ENCODE data around the gene CHD5.

CHD5 gene

DNA sequence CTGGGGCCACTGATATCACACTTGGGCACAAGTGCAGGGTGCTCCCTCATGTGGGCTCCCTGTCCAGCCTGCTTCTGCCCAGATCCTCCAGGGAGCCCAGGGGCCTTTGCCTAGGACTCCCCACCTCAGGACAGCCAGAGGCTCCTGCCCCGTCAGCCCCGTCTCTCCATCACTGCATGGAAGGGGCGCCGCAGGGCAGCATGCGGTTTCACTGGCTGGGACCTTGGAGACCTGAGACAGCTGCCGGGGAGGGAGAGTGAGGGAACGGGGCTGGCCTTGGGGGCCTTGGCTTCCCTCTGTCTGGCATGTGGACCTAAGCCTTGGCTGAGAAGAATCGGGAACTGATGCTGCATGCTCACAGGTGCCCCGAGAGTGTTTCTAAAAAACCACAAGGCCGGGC lies 87.9 kb downstream of the CHD5 start:
- H3K36me3 ChIP-seq (ENCODE audit: control insufficient read depth, insufficient read depth, low read length) = no peaks in the 10 kb centered on the region
- no peak overlapping the region for H3K9ac ChIP-seq (ENCODE audit: low read length)
- H3K27me3 ChIP-seq (ENCODE audit: control insufficient read depth, insufficient read depth, low read length) = no peaks in the 10 kb centered on the region
- H3K27ac ChIP-seq (ENCODE audit: low read depth, low read length) = no peak overlapping the region
- H3K4me1 ChIP-seq (ENCODE audit: control insufficient read depth, insufficient read depth, low read length) = no peaks in the 10 kb centered on the region
- H3K4me3 ChIP-seq (ENCODE audit: low read length) = no peak overlapping the region

- H3K27me3 ChIP-seq (ENCODE audit: control insufficient read depth, insufficient read depth, low read length) = no peaks in the 10 kb centered on the region
- no peak overlapping the region for H3K4me3 ChIP-seq (ENCODE audit: low read length)
- no peak overlapping the region for H3K9ac ChIP-seq (ENCODE audit: low read length)
- no peaks in the 10 kb centered on the region for H3K4me1 ChIP-seq (ENCODE audit: control insufficient read depth, insufficient read depth, low read length)
- H3K36me3 ChIP-seq (ENCODE audit: control insufficient read depth, insufficient read depth, low read length) = no peaks in the 10 kb centered on the region
- H3K27ac ChIP-seq (ENCODE audit: low read depth, low read length) = no peak overlapping the region
Measured at GRCh38 chr1:6091823-6092109, 88.4 kb downstream of the CHD5 start.

- no peak overlapping the region for H3K9ac ChIP-seq (ENCODE audit: low read length)
- no peak overlapping the region for H3K4me3 ChIP-seq (ENCODE audit: low read length)
- H3K36me3 ChIP-seq (ENCODE audit: control insufficient read depth, insufficient read depth, low read length) = no peaks in the 10 kb centered on the region
- no peaks in the 10 kb centered on the region for H3K4me1 ChIP-seq (ENCODE audit: control insufficient read depth, insufficient read depth, low read length)
- H3K27ac ChIP-seq (ENCODE audit: low read depth, low read length) = no peak overlapping the region
- H3K27me3 ChIP-seq (ENCODE audit: control insufficient read depth, insufficient read depth, low read length) = no peaks in the 10 kb centered on the region
Measured at GRCh38 chr1:6090996-6091822, 88.9 kb downstream of the CHD5 start.

DNA sequence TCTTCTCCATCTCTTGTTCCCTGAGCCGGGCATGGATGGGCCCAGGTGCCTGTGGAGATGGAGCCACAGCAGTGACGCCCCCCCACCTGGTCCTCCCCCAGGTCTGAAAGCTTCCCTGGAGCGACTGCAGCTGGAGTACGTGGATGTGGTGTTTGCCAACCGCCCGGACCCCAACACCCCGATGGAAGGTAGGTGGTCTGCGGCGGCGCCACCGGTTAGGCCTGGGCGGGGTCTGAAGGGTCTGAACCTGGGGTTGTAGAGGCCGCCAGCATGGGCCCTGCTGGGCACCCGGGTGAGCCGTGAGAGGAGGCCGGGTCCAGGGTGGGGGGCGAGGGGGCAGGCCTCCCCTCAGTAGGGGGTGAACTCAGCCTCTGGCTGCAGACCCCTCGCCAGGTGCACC lies 89.8 kb downstream of the CHD5 start:
- H3K27me3 ChIP-seq (ENCODE audit: control insufficient read depth, insufficient read depth, low read length) = no peaks in the 10 kb centered on the region
- H3K4me1 ChIP-seq (ENCODE audit: control insufficient read depth, insufficient read depth, low read length) = no peaks in the 10 kb centered on the region
- H3K4me3 ChIP-seq (ENCODE audit: low read length) = no peak overlapping the region
- no peak overlapping the region for H3K27ac ChIP-seq (ENCODE audit: low read depth, low read length)
- H3K36me3 ChIP-seq (ENCODE audit: control insufficient read depth, insufficient read depth, low read length) = no peaks in the 10 kb centered on the region
- H3K9ac ChIP-seq (ENCODE audit: low read length) = no peak overlapping the region

DNA sequence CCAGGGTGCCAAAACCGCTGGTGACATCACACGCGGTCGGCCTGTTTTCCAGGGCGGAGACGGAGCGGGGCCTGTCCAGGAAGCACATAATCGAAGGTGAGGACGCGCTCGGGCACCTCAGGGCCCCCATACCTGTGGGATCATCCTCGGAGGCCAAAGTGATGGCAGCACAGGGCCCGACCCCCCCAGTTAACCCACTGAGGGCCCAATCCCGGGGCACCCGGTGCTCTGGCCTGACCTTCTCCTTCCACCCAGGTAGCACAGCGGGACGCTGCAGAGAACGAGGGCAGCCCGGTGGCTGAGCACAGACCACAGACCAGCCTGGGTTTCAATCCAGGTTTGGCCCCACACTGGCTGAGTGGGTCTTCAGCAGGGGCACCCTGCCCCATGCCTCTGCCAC lies 91.2 kb downstream of the CHD5 start:
- Histone ChIP-seq H3K27ac (ENCODE audit: low read depth, low read length) (no peak overlapping the region), H3K4me1 (ENCODE audit: control insufficient read depth, insufficient read depth, low read length) (no peaks in the 10 kb centered on the region), H3K9ac (ENCODE audit: low read length) (no peak overlapping the region), H3K36me3 (ENCODE audit: control insufficient read depth, insufficient read depth, low read length) (no peaks in the 10 kb centered on the region), H3K27me3 (ENCODE audit: control insufficient read depth, insufficient read depth, low read length) (no peaks in the 10 kb centered on the region), H3K4me3 (ENCODE audit: low read length) (no peak overlapping the region)

DNA sequence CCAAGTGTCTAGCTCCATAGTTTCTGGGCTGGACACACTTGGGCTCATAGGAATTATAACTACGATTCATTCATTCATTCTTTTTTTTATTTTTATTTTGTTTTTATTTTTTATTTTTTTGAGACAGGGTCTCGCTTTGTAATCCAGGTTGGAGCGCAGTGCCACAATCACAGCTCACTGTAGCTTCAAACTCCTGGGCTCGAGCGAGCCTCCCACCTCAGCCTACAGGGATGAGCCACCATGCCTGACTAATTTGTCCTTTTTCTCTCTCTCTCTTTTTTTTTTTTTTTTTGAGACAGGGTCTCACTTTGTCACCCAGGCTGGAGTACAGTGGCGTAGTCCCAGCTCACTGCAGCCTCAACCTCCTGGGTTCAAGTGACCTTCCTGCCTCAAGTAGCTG lies 92.2 kb downstream of the CHD5 start:
- Histone ChIP-seq H3K27me3 (ENCODE audit: control insufficient read depth, insufficient read depth, low read length) (no peaks in the 10 kb centered on the region), H3K36me3 (ENCODE audit: control insufficient read depth, insufficient read depth, low read length) (no peaks in the 10 kb centered on the region), H3K4me3 (ENCODE audit: low read length) (no peak overlapping the region), H3K4me1 (ENCODE audit: control insufficient read depth, insufficient read depth, low read length) (no peaks in the 10 kb centered on the region), H3K9ac (ENCODE audit: low read length) (no peak overlapping the region), H3K27ac (ENCODE audit: low read depth, low read length) (no peak overlapping the region)

GRCh38 chr1:6087377-6087772 lies 92.7 kb downstream of the CHD5 start:
- no peak overlapping the region for H3K9ac ChIP-seq (ENCODE audit: low read length)
- H3K36me3 ChIP-seq (ENCODE audit: control insufficient read depth, insufficient read depth, low read length) = no peaks in the 10 kb centered on the region
- H3K27me3 ChIP-seq (ENCODE audit: control insufficient read depth, insufficient read depth, low read length) = no peaks in the 10 kb centered on the region
- H3K4me1 ChIP-seq (ENCODE audit: control insufficient read depth, insufficient read depth, low read length) = no peaks in the 10 kb centered on the region
- H3K27ac ChIP-seq (ENCODE audit: low read depth, low read length) = no peak overlapping the region
- no peak overlapping the region for H3K4me3 ChIP-seq (ENCODE audit: low read length)

GRCh38 chr1:6086762-6087376 lies 93.3 kb downstream of the CHD5 start:
- H3K27ac ChIP-seq (ENCODE audit: low read depth, low read length) = no peak overlapping the region
- H3K4me1 ChIP-seq (ENCODE audit: control insufficient read depth, insufficient read depth, low read length) = no peaks in the 10 kb centered on the region
- H3K4me3 ChIP-seq (ENCODE audit: low read length) = no peak overlapping the region
- H3K36me3 ChIP-seq (ENCODE audit: control insufficient read depth, insufficient read depth, low read length) = no peaks in the 10 kb centered on the region
- H3K27me3 ChIP-seq (ENCODE audit: control insufficient read depth, insufficient read depth, low read length) = no peaks in the 10 kb centered on the region
- H3K9ac ChIP-seq (ENCODE audit: low read length) = no peak overlapping the region

GRCh38 chr1:6086358-6086757 lies 93.8 kb downstream of the CHD5 start:
- H3K27me3 ChIP-seq (ENCODE audit: control insufficient read depth, insufficient read depth, low read length) = no peaks in the 10 kb centered on the region
- H3K27ac ChIP-seq (ENCODE audit: low read depth, low read length) = no peak overlapping the region
- H3K4me3 ChIP-seq (ENCODE audit: low read length) = no peak overlapping the region
- no peaks in the 10 kb centered on the region for H3K4me1 ChIP-seq (ENCODE audit: control insufficient read depth, insufficient read depth, low read length)
- no peaks in the 10 kb centered on the region for H3K36me3 ChIP-seq (ENCODE audit: control insufficient read depth, insufficient read depth, low read length)
- no peak overlapping the region for H3K9ac ChIP-seq (ENCODE audit: low read length)

GRCh38 chr1:6085666-6086065 lies 94.5 kb downstream of the CHD5 start:
- Histone ChIP-seq H3K4me1 (ENCODE audit: control insufficient read depth, insufficient read depth, low read length) (no peaks in the 10 kb centered on the region), H3K9ac (ENCODE audit: low read length) (no peak overlapping the region), H3K4me3 (ENCODE audit: low read length) (no peak overlapping the region), H3K27me3 (ENCODE audit: control insufficient read depth, insufficient read depth, low read length) (no peaks in the 10 kb centered on the region), H3K27ac (ENCODE audit: low read depth, low read length) (no peak overlapping the region), H3K36me3 (ENCODE audit: control insufficient read depth, insufficient read depth, low read length) (no peaks in the 10 kb centered on the region)

DNA sequence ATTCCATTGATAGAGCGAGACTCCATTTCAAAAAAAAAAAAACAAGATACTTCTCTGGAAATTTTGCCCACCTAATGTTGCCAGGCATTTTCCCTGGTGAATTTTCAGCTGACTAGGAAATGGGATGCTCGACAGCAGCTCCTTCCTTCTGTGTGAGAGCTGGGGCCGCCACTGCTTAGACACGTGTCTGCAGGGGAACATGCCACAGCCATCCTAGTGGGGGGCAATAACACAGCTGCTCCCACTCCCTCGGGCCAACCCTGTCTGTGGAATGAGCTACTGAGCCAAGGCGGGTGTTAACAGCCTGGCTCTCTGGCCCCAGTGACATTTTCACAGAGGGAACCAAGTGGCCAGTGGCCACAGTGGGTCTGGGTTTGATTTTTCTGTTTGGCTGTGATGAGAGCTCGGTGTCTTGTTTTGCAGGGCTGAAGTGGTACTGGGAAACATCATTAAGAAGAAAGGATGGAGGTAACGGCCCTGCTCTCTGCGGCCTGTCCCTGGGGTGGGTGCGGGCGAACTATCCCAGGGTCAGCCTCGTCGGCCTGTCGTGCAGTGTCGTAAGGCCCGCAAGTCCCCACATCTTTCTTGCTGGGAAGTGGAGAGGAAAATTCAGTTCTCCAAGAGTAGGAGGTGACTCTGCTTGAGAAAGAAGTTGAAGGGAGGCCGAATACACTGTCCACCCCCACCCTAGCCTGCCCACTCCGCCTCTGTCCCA lies 95.2 kb downstream of the CHD5 start:
- no peak overlapping the region for H3K9ac ChIP-seq (ENCODE audit: low read length)
- no peaks in the 10 kb centered on the region for H3K27me3 ChIP-seq (ENCODE audit: control insufficient read depth, insufficient read depth, low read length)
- H3K27ac ChIP-seq (ENCODE audit: low read depth, low read length) = no peak overlapping the region
- no peak overlapping the region for H3K4me3 ChIP-seq (ENCODE audit: low read length)
- H3K4me1 ChIP-seq (ENCODE audit: control insufficient read depth, insufficient read depth, low read length) = no peaks in the 10 kb centered on the region
- H3K36me3 ChIP-seq (ENCODE audit: control insufficient read depth, insufficient read depth, low read length) = no peaks in the 10 kb centered on the region

- no peak overlapping the region for H3K27ac ChIP-seq (ENCODE audit: low read depth, low read length)
- H3K36me3 ChIP-seq (ENCODE audit: control insufficient read depth, insufficient read depth, low read length) = no peaks in the 10 kb centered on the region
- H3K9ac ChIP-seq (ENCODE audit: low read length) = no peak overlapping the region
- no peaks in the 10 kb centered on the region for H3K27me3 ChIP-seq (ENCODE audit: control insufficient read depth, insufficient read depth, low read length)
- no peaks in the 10 kb centered on the region for H3K4me1 ChIP-seq (ENCODE audit: control insufficient read depth, insufficient read depth, low read length)
- H3K4me3 ChIP-seq (ENCODE audit: low read length) = no peak overlapping the region
Measured at GRCh38 chr1:6083801-6084446, 96.2 kb downstream of the CHD5 start.

All from rectal smooth muscle tissue (tissue), 1 donor.